HepG2 (cell line): Measurements from ENCODE around the gene FGGY. TPM values are rescaled to one million over a fixed set of nuclear protein-coding genes. Genes with fewer than 3 reads are reported as not detected.

Experiments used
- ARID3A ChIP-seq: IDR thresholded peaks from 2 replicates; pipeline ENCODE4 v1.6.1; 2012; ENCODE audit warnings: low read depth, low read length, improper control_type of control experiment
- FOXC1 ChIP-seq: sonication (generic); formaldehyde crosslinking; IDR thresholded peaks from 2 replicates; pipeline ENCODE4 v1.8.0; 2022; ENCODE audit warnings: mild to moderate bottlenecking, missing genetic modification reagents, borderline replicate concordance
- FOXK1 ChIP-seq: sonication (generic); formaldehyde crosslinking; IDR thresholded peaks from 2 replicates; pipeline ENCODE4 v1.4.0; 2020; ENCODE audit warnings: low read depth, missing genetic modification reagents, borderline replicate concordance
- GMEB1 ChIP-seq: sonication (generic); formaldehyde crosslinking; IDR thresholded peaks from 2 replicates; pipeline ENCODE4 v1.5.1; 2020; ENCODE audit warnings: missing genetic modification reagents, mild to moderate bottlenecking, borderline replicate concordance
- POLR2AphosphoS5 ChIP-seq: IDR thresholded peaks from 2 replicates; pipeline ENCODE4 v1.6.1; 2012; ENCODE audit warnings: low read depth, low read length
- RXRB ChIP-seq: IDR thresholded peaks from 2 replicates; pipeline ENCODE4 v1.6.1; 2016; ENCODE audit warnings: borderline replicate concordance, missing genetic modification reagents, missing compliant biosample characterization
- SAFB2 ChIP-seq: sonication (generic); formaldehyde crosslinking; IDR thresholded peaks from 2 replicates; pipeline ENCODE4 v1.5.1; 2020; ENCODE audit warnings: missing genetic modification reagents, low read depth, mild to moderate bottlenecking, borderline replicate concordance
- SETDB1 ChIP-seq: sonication (generic); formaldehyde crosslinking; IDR thresholded peaks from 2 replicates; pipeline ENCODE4 v1.5.1; 2020; ENCODE audit warnings: missing genetic modification reagents, mild to moderate bottlenecking, borderline replicate concordance
- SOX5 ChIP-seq: IDR thresholded peaks from 2 replicates; pipeline ENCODE4 v1.6.1; 2016; ENCODE audit warnings: borderline replicate concordance
- STAT5B ChIP-seq: sonication (generic); formaldehyde crosslinking; IDR thresholded peaks from 2 replicates; pipeline ENCODE4 v1.4.0; 2020; ENCODE audit warnings: missing genetic modification reagents
- TGIF2 ChIP-seq: IDR thresholded peaks from 2 replicates; pipeline ENCODE4 v1.6.1; 2016; ENCODE audit warnings: control low read depth, missing compliant biosample characterization
- ZNF337 ChIP-seq: sonication (generic); formaldehyde crosslinking; IDR thresholded peaks from 2 replicates; pipeline ENCODE4 v1.5.1; 2020; ENCODE audit warnings: missing genetic modification reagents, low read depth, mild to moderate bottlenecking, borderline replicate concordance
- ZNF451 ChIP-seq: sonication (generic); formaldehyde crosslinking; IDR thresholded peaks from 2 replicates; pipeline ENCODE4 v1.5.0; 2020; ENCODE audit warnings: mild to moderate bottlenecking, missing genetic modification reagents
- ZNF556 ChIP-seq: sonication (generic); formaldehyde crosslinking; IDR thresholded peaks from 2 replicates; pipeline ENCODE4 v1.4.0; 2020; ENCODE audit warnings: mild to moderate bottlenecking, missing genetic modification reagents, borderline replicate concordance
- ZNF563 ChIP-seq: sonication (generic); formaldehyde crosslinking; IDR thresholded peaks from 2 replicates; pipeline ENCODE4 v1.8.0; 2022; ENCODE audit warnings: mild to moderate bottlenecking, moderate library complexity, missing genetic modification reagents
- polyA plus RNA-seq, 8 experiments: library from polyadenylated mRNA; depleted of rRNA in 3 of 8; stranded (reverse) in 7 of 8; unstranded in 1 of 8; fragments of >200 nt; fragmentation: Illumina TruSeq in 4 of 8; extraction: Trizol in 4 of 8; gene quantifications; 2 replicates each; pipeline versions ENCODE4 v1.2.1 to v1.2.3, GENCODE V29; 2011 to 2016; ENCODE audit warnings: low read depth in 4 of 8, missing spikeins in 1 of 8, mixed read lengths in 1 of 8; ENCODE audit not compliant: insufficient read depth in 1 of 8
- total RNA-seq, 5 experiments: library from RNA; depleted of rRNA; stranded (reverse); fragments of >200 nt; fragmentation: Illumina TruSeq; extraction: Trizol; gene quantifications; 2 replicates each; pipeline ENCODE4 v1.2.3, GENCODE V29; 2016; ENCODE audit warnings: low read depth in 1 of 5
- TF ChIP-seq, protein P1 (sequence below): sonication (generic); formaldehyde crosslinking; IDR thresholded peaks from 2 replicates; pipeline ENCODE4 v1.5.0; 2020; ENCODE audit warnings: mild to moderate bottlenecking, missing genetic modification reagents
- TF ChIP-seq, protein P2 (sequence below): sonication (generic); formaldehyde crosslinking; IDR thresholded peaks from 2 replicates; pipeline ENCODE4 v1.4.0; 2020; ENCODE audit warnings: missing genetic modification reagents, borderline replicate concordance
- TF ChIP-seq, protein P3 (sequence below): sonication (generic); formaldehyde crosslinking; IDR thresholded peaks from 2 replicates; pipeline ENCODE4 v1.4.0; 2020; ENCODE audit warnings: missing genetic modification reagents, borderline replicate concordance

FGGY gene
- total and polyA plus RNA-seq, 2 of the 13 experiments (the other 11 are each of a cell fraction or from before 2014, with no cell fraction given), result 15.7 to 27.5 TPM

GRCh38 chr1:59346429-59346828 lies 49.5 kb downstream of the FGGY start (continued):
- TF ChIP-seq FOXK1 (CRISPR knock-in tag) (peak; percentile 55; the same call in 1 of the 2 replicates), GMEB1 (CRISPR knock-in tag) (no peak), ZNF563 (CRISPR knock-in tag) (no peak), POLR2AphosphoS5 (no peak), RXRB (peak; percentile 75), SOX5 (CRISPR knock-in tag) (peak; percentile 75; the same call in 1 of the 2 replicates), ZNF451 (CRISPR knock-in tag) (no peak), STAT5B (CRISPR knock-in tag) (no peak), SETDB1 (CRISPR knock-in tag) (no peak), ZNF337 (CRISPR knock-in tag) (no peak), FOXC1 (CRISPR knock-in tag) (no peak), ARID3A (0 out of 2 replicates have a peak, but pooled peaks have one; percentile 24), TGIF2 (CRISPR knock-in tag) (no peak), ZNF556 (CRISPR knock-in tag) (no peak), SAFB2 (CRISPR knock-in tag) (no peak)
- TF ChIP-seq, protein P1, sequence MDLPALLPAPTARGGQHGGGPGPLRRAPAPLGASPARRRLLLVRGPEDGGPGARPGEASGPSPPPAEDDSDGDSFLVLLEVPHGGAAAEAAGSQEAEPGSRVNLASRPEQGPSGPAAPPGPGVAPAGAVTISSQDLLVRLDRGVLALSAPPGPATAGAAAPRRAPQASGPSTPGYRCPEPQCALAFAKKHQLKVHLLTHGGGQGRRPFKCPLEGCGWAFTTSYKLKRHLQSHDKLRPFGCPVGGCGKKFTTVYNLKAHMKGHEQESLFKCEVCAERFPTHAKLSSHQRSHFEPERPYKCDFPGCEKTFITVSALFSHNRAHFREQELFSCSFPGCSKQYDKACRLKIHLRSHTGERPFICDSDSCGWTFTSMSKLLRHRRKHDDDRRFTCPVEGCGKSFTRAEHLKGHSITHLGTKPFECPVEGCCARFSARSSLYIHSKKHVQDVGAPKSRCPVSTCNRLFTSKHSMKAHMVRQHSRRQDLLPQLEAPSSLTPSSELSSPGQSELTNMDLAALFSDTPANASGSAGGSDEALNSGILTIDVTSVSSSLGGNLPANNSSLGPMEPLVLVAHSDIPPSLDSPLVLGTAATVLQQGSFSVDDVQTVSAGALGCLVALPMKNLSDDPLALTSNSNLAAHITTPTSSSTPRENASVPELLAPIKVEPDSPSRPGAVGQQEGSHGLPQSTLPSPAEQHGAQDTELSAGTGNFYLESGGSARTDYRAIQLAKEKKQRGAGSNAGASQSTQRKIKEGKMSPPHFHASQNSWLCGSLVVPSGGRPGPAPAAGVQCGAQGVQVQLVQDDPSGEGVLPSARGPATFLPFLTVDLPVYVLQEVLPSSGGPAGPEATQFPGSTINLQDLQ, result no peak
- TF ChIP-seq, protein P2, sequence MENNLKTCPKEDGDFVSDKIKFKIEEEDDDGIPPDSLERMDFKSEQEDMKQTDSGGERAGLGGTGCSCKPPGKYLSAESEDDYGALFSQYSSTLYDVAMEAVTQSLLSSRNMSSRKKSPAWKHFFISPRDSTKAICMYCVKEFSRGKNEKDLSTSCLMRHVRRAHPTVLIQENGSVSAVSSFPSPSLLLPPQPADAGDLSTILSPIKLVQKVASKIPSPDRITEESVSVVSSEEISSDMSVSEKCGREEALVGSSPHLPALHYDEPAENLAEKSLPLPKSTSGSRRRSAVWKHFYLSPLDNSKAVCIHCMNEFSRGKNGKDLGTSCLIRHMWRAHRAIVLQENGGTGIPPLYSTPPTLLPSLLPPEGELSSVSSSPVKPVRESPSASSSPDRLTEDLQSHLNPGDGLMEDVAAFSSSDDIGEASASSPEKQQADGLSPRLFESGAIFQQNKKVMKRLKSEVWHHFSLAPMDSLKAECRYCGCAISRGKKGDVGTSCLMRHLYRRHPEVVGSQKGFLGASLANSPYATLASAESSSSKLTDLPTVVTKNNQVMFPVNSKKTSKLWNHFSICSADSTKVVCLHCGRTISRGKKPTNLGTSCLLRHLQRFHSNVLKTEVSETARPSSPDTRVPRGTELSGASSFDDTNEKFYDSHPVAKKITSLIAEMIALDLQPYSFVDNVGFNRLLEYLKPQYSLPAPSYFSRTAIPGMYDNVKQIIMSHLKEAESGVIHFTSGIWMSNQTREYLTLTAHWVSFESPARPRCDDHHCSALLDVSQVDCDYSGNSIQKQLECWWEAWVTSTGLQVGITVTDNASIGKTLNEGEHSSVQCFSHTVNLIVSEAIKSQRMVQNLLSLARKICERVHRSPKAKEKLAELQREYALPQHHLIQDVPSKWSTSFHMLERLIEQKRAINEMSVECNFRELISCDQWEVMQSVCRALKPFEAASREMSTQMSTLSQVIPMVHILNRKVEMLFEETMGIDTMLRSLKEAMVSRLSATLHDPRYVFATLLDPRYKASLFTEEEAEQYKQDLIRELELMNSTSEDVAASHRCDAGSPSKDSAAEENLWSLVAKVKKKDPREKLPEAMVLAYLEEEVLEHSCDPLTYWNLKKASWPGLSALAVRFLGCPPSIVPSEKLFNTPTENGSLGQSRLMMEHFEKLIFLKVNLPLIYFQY, result no peak
- TF ChIP-seq, protein P3, sequence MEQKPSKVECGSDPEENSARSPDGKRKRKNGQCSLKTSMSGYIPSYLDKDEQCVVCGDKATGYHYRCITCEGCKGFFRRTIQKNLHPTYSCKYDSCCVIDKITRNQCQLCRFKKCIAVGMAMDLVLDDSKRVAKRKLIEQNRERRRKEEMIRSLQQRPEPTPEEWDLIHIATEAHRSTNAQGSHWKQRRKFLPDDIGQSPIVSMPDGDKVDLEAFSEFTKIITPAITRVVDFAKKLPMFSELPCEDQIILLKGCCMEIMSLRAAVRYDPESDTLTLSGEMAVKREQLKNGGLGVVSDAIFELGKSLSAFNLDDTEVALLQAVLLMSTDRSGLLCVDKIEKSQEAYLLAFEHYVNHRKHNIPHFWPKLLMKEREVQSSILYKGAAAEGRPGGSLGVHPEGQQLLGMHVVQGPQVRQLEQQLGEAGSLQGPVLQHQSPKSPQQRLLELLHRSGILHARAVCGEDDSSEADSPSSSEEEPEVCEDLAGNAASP (CRISPR knock-in tag), result 0 out of 2 replicates have a peak, but pooled peaks have one; percentile 17
